GM12878 (cell line): Measurements from ENCODE around the gene DENND4C.

Experiments used
- ELK1 ChIP-seq: IDR thresholded peaks from 2 replicates; pipeline ENCODE4 v1.6.1; 2012; ENCODE audit warnings: low read depth, low read length, improper control_type of control experiment
- EP300 ChIP-seq, 2 experiments: fragments of 150-350 bp in 1 of 2; IDR thresholded peaks; 2 replicates each; pipeline ENCODE4 v1.6.1; 2011 to 2012; ENCODE audit warnings: low read depth in 2 of 2, low read length in 2 of 2, borderline replicate concordance in 1 of 2, improper control_type of control experiment in 1 of 2, inconsistent platforms in 1 of 2; ENCODE audit not compliant: control insufficient read depth in 1 of 2
- EZH2 ChIP-seq: IDR thresholded peaks from 2 replicates; pipeline ENCODE4 v1.6.1; 2012; ENCODE audit warnings: low read depth, mild to moderate bottlenecking, control low read depth, inconsistent platforms, low read length, borderline replicate concordance; ENCODE audit not compliant: control insufficient read depth
- MAX ChIP-seq: IDR thresholded peaks from 2 replicates; pipeline ENCODE4 v1.6.1; 2012; ENCODE audit warnings: low read depth, low read length, improper control_type of control experiment
- POLR2A ChIP-seq: IDR thresholded peaks from 2 replicates; pipeline ENCODE4 v1.6.1; 2011; ENCODE audit warnings: low read depth, mild to moderate bottlenecking, low read length
- RAD21 ChIP-seq: IDR thresholded peaks from 2 replicates; pipeline ENCODE4 v1.6.1; 2011; ENCODE audit warnings: mild to moderate bottlenecking, low read depth, low read length, moderate library complexity; ENCODE audit not compliant: insufficient read depth
- TAF1 ChIP-seq: IDR thresholded peaks from 2 replicates; pipeline ENCODE4 v1.6.1; 2011; ENCODE audit warnings: mild to moderate bottlenecking, low read depth, low read length, borderline replicate concordance
- YY1 ChIP-seq: IDR thresholded peaks from 2 replicates; pipeline ENCODE4 v1.6.1; 2011; ENCODE audit warnings: low read depth, mild to moderate bottlenecking, low read length
- TF ChIP-seq, protein P1 (sequence below): IDR thresholded peaks from 2 replicates; pipeline ENCODE4 v1.6.1; 2011; ENCODE audit warnings: low read depth, mild to moderate bottlenecking, low read length, moderate library complexity, borderline replicate concordance; ENCODE audit errors: extremely low read depth
- TF ChIP-seq, protein P2 (sequence below), 3 experiments: IDR thresholded peaks in 2 of 3; conservative IDR thresholded peaks in 1 of 3; 2 replicates each; pipeline ENCODE4 v1.5.1; 2011; ENCODE audit warnings: low read depth in 3 of 3, low read length in 3 of 3, mild to moderate bottlenecking in 3 of 3, control low read depth in 2 of 3, moderate library complexity in 2 of 3, inconsistent platforms in 1 of 3, mixed read lengths in 1 of 3; ENCODE audit not compliant: control insufficient read depth in 2 of 3, insufficient read depth in 1 of 3; ENCODE audit errors: extremely low read depth in 1 of 3

DNA sequence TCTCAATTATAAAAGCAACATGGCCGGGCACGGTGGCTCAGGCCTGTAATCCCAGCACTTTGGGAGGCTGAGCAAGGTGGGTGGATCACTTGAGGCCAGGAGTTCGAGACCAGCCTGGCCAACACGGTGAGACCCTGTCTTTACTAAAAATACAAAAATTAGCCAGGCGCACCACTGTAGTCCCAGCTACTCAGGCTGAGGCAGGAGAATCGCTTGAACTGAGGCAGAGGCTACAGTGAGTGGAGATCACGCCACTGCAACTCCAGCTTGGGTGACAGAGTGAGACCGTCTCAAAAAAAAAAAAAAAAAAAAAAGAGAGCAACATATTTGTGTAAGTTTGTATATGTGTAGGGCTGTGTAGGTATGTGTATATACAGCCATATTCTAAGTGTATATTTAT is 142.1 kb downstream of the DENND4C start:
- TF ChIP-seq, protein P1, sequence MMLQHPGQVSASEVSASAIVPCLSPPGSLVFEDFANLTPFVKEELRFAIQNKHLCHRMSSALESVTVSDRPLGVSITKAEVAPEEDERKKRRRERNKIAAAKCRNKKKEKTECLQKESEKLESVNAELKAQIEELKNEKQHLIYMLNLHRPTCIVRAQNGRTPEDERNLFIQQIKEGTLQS: no peak
- TF ChIP-seq, protein P2, sequence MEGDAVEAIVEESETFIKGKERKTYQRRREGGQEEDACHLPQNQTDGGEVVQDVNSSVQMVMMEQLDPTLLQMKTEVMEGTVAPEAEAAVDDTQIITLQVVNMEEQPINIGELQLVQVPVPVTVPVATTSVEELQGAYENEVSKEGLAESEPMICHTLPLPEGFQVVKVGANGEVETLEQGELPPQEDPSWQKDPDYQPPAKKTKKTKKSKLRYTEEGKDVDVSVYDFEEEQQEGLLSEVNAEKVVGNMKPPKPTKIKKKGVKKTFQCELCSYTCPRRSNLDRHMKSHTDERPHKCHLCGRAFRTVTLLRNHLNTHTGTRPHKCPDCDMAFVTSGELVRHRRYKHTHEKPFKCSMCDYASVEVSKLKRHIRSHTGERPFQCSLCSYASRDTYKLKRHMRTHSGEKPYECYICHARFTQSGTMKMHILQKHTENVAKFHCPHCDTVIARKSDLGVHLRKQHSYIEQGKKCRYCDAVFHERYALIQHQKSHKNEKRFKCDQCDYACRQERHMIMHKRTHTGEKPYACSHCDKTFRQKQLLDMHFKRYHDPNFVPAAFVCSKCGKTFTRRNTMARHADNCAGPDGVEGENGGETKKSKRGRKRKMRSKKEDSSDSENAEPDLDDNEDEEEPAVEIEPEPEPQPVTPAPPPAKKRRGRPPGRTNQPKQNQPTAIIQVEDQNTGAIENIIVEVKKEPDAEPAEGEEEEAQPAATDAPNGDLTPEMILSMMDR (IDR thresholded peaks at IDR 0.05 in 2 of 3, conservative IDR thresholded peaks at IDR 0.05 in 1 of 3; ENCODE audit: control insufficient read depth in 2 of 3, extremely low read depth in 1 of 3, insufficient read depth in 1 of 3, low read depth in 3 of 3, low read length in 3 of 3): no peak
- TF ChIP-seq EZH2 (no peak), POLR2A (no peak), YY1 (no peak), MAX (no peak), ELK1 (no peak), RAD21 (no peak), TAF1 (no peak), EP300 (IDR thresholded peaks at IDR 0.05; ENCODE audit: borderline replicate concordance in 1 of 2, control insufficient read depth in 1 of 2, low read depth in 2 of 2, low read length in 2 of 2) (no peak)
